ENCODE measurements around the gene C14orf93. TPM values are rescaled to one million over a fixed set of nuclear protein-coding genes. Genes with fewer than 3 reads are reported as not detected.
A peak's percentile ranks its signal among the peaks of the same experiment; 100 is the strongest.

Gene C14orf93
- total RNA-seq, 1 donor from 2014 or later, result 9.7 TPM

DNA sequence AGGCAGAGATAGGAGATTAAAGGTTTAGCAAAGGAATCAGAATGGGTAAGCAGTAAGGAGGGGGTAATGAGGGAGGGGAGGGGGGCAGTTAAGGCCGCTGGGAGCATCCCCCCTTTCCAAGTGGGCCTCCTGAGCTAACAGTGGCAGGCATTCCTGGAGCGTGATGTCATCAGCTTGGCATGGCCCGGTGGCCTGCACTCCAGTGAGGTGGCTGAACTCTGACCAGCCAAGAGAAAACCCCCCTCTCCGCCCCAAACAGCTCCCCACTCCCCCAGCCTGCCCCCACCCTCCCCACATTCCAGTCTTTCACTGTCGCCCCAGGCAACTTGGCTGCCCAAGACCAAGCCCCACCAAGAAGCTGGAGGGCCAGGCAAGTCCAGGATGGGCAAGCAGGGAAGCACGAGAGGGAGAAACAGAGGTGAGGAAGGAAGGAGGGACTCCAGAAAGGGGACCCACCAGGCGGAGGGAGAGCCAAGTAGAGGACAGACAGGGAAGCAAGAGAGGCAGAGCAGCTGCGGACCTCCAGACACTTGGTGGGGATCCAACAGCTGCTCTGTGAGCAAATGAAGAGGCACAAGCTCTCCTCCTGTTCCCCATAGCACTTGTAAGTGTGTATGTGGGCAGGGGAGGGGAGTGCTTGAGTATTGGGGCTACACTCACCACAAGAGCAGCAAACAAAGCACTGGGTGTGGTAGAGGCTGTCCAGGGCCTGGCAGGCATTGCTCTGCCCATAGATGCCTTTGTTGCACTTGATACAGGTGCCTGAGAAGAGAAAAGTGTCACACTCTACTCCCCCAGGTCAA, 32.1 kb downstream of the C14orf93 start:
- peak overlapping the region; percentile 0 for H3K4me3 ChIP-seq (ENCODE audit: low read depth, low read length)
- TF ChIP-seq, protein P1, sequence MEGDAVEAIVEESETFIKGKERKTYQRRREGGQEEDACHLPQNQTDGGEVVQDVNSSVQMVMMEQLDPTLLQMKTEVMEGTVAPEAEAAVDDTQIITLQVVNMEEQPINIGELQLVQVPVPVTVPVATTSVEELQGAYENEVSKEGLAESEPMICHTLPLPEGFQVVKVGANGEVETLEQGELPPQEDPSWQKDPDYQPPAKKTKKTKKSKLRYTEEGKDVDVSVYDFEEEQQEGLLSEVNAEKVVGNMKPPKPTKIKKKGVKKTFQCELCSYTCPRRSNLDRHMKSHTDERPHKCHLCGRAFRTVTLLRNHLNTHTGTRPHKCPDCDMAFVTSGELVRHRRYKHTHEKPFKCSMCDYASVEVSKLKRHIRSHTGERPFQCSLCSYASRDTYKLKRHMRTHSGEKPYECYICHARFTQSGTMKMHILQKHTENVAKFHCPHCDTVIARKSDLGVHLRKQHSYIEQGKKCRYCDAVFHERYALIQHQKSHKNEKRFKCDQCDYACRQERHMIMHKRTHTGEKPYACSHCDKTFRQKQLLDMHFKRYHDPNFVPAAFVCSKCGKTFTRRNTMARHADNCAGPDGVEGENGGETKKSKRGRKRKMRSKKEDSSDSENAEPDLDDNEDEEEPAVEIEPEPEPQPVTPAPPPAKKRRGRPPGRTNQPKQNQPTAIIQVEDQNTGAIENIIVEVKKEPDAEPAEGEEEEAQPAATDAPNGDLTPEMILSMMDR (IDR thresholded peaks at IDR 0.05; ENCODE audit: insufficient read depth, low read length, poor library complexity, severe bottlenecking), result no peak

DNA sequence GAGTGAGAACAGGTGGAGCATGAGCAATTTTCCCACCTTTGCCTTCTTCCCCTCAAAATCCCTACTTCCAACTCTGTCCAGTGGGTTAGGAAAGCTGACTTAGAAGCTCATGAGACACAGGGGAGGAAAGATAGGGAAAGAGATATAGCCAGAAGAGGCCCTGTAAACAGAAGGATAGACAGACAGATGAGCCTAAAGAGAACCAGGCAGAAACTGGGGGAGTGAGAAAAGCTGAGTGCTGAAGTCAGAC, 32.6 kb downstream of the C14orf93 start:
- H3K27me3 ChIP-seq (ENCODE audit: control insufficient read depth, insufficient read depth, low read length), result no peaks in the 10 kb centered on the region
- peaks cover 3% of the 10 kb centered on the region for H3K36me3 ChIP-seq (ENCODE audit: control insufficient read depth, insufficient read depth, low read length)
- DNase-seq (ENCODE audit: low read depth), result no peak
- H3K4me3 ChIP-seq (ENCODE audit: low read depth, low read length), result no peak overlapping the region
- TF ChIP-seq, protein P1 (IDR thresholded peaks at IDR 0.05; ENCODE audit: insufficient read depth, low read length, poor library complexity, severe bottlenecking), result no peak

More for the DNA sequence above, 32.1 kb downstream of the C14orf93 start:
- Histone ChIP-seq H3K27me3 (ENCODE audit: control insufficient read depth, insufficient read depth, low read length) (no peaks in the 10 kb centered on the region), H3K36me3 (ENCODE audit: control insufficient read depth, insufficient read depth, low read length) (peaks cover 3% of the 10 kb centered on the region)
- peak; percentile 71 for DNase-seq (ENCODE audit: low read depth)

DNA sequence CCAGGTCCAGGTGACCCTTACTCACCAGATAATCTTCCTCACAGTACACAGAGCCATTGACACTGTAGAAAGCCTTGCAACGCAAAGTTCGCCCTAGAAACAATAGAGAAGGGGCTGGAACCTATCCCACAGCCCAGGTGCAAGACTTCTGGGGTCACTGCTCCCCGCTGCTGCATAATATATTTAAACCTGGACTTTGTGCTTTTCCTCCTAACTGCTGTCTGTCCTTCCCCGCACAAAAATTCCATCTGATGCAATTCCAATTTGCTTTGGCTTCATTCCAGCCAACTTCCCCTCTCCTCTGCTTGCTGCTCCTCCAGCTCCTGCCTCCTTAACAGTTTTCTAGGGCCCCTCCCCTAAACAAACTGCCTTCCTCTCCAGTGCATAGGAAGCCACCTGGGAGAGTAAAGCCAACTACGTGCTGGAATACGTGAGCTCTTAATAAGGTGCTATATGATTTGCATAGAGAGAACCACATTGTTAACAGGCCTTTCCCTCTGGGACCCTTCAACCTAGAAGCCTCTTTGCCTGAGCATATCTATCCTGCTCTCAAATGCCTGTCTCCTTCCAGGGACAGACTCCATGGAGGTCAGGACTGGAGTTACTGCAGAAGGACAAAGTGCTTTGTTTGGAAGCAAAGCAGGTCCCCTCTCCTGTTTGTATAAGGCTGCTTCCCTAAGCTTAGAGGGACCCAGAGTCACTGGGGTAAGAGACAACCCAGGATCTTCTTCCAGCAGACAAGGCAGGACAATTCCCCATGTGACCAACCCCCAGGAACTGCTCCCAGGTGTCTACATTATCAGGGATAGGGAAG, 33.1 kb downstream of the C14orf93 start:
- Histone ChIP-seq H3K36me3 (ENCODE audit: control insufficient read depth, insufficient read depth, low read length) (peaks cover 3% of the 10 kb centered on the region), H3K27me3 (ENCODE audit: control insufficient read depth, insufficient read depth, low read length) (no peaks in the 10 kb centered on the region), H3K4me3 (ENCODE audit: low read depth, low read length) (no peak overlapping the region)
- DNase-seq (ENCODE audit: low read depth), result no peak
- TF ChIP-seq, protein P1 (IDR thresholded peaks at IDR 0.05; ENCODE audit: insufficient read depth, low read length, poor library complexity, severe bottlenecking), result no peak

DNA sequence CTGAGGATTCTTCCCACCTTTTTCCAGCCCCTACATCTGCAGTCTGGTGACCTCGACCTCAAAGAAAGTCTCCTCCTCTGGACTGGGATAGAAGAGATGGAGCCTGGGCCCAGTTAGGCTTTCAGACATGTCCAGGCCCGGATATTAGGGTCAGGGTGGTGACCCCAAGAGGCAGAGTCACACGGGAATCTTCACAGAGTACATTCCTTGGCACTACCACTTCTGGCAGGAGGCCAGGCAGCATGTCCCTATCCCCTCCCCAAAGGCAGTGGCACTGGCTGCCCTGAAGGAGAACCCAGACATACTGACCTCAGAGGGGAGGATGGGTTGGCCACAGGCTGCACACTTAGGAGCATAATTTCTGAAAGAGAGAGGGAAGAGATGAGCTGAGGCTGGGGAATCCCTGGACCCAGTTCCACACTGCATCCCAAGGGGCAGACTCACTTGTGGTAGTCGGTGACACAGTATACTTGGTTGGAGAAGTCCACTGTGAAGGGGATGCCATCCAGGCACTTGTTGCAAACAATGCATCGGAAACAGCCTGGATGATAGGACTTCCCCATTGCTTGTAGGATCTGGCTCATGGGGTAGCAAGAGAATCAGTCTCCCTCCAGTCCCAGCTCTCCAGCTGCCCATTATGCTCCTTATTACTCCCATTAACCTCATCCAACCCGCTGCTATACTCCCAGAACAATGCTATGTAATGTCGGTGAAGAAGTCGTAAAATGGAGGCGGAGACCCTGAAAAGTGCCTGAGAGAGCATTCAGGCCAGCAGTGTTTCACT, 35.2 kb downstream of the C14orf93 start:
- DNase-seq (ENCODE audit: low read depth), result no peak
- no peak overlapping the region for H3K4me3 ChIP-seq (ENCODE audit: low read depth, low read length)
- TF ChIP-seq, protein P1 (IDR thresholded peaks at IDR 0.05; ENCODE audit: insufficient read depth, low read length, poor library complexity, severe bottlenecking), result no peak
- peaks cover 3% of the 10 kb centered on the region for H3K36me3 ChIP-seq (ENCODE audit: control insufficient read depth, insufficient read depth, low read length)
- H3K27me3 ChIP-seq (ENCODE audit: control insufficient read depth, insufficient read depth, low read length), result no peaks in the 10 kb centered on the region

DNA sequence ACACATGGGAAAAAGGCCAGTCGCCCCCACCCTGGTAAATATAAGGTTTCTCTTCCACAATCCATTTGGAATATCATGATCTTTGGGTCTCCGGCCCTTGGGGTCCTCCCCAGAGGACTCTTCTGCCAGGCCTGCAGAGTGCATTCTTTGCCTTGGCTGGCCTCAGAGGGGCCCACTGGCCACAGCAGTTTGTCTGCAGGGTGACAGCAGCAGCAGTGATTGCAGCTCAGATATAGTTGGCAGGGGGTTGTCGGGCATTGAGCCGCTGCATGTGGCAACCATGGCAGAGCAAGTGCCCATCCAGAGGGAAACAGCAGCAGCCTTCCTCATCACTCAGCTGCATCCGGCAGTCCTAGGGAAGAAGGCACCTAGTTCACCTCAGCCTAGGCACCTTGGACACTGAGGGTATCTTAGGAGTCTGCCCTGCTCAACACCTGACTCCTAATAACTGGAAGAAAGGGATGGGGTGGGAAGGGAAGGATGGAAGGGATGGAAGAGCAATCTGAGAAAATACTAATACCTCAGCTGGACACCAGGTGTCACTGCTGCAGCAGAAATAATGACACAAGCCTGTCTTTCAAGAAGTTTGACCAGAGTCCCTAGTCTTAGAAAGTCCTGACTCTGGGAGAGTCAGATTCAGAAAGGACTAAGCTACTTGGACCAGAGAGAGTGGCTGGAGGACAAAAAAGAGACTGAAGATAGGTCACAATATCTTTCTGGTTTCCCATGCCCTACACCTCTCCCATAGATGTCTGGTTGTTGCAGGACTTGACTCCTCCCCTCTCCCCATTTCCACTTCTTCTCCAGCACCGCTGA, 36.5 kb downstream of the C14orf93 start:
- no peak for DNase-seq (ENCODE audit: low read depth)
- TF ChIP-seq, protein P1 (IDR thresholded peaks at IDR 0.05; ENCODE audit: insufficient read depth, low read length, poor library complexity, severe bottlenecking), result peak; percentile 67
- no peaks in the 10 kb centered on the region for H3K27me3 ChIP-seq (ENCODE audit: control insufficient read depth, insufficient read depth, low read length)
- no peak overlapping the region for H3K4me3 ChIP-seq (ENCODE audit: low read depth, low read length)
- H3K36me3 ChIP-seq (ENCODE audit: control insufficient read depth, insufficient read depth, low read length), result peaks cover 3% of the 10 kb centered on the region

All from kidney epithelial cell (primary cell).